Measurements from ENCODE around the gene ACTA2. TPM values are rescaled to one million over a fixed set of nuclear protein-coding genes. Genes with fewer than 3 reads are reported as not detected.

ACTA2 gene
- total RNA-seq, 1 donor from 2014 or later, result 2.4 TPM

DNA sequence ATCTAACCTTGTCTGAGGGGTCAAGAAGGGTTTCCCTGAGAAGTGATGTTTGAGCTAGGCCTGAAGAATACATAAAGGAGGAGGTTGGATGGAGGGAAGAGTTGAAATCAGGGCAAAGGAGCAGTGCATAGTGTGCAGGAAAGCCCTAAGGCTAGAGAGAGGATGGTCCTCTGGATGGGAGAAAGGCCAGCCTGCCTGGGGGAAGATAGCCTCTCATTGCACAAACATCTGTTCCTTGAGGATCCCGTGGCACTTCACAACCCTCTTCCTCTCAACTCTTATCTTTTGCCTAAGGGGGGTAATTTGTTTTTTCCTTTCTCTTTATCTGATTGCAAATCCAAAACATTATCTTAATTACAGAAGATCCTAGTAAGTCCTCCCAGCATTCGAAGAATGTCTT is 36.8 kb downstream of the ACTA2 start:
- H3K4me3 Mint-ChIP-seq, result no peak overlapping the region
- ChIA-PET POLR2A (no interaction called here), CTCF (interaction anchor here (1.2 kb wide), 1 partner anchor 80 kb away, joined by 3 read pairs; no protein-coding TSS in a partner anchor)
- peaks cover 80% of the 10 kb centered on the region for H3K36me3 Mint-ChIP-seq (ENCODE audit: low read depth)
- H3K9me3 Mint-ChIP-seq, result no peaks in the 10 kb centered on the region
- no peak for TF ChIP-seq CTCF (IDR thresholded peaks at IDR 0.05)
- DNase-seq (no peak), ATAC-seq (ENCODE audit: low read depth) (no peak)
- no peaks in the 10 kb centered on the region for H3K27me3 Mint-ChIP-seq
- no peak overlapping the region for H3K27ac Mint-ChIP-seq
- H3K4me1 Mint-ChIP-seq, result no peaks in the 10 kb centered on the region
- intact Hi-C loops (cut with micrococcal nuclease), result no loop called here

- Mint-ChIP-seq H3K4me3 (no peak overlapping the region), H3K36me3 (ENCODE audit: low read depth) (peaks cover 79% of the 10 kb centered on the region), H3K27me3 (no peaks in the 10 kb centered on the region), H3K4me1 (no peaks in the 10 kb centered on the region), H3K27ac (no peak overlapping the region), H3K9me3 (no peaks in the 10 kb centered on the region)
- CTCF ChIA-PET, result no interaction called here
- ATAC-seq (ENCODE audit: low read depth) (no peak), DNase-seq (no peak)
- POLR2A ChIA-PET, result no interaction called here
- TF ChIP-seq CTCF (IDR thresholded peaks at IDR 0.05), result no peak
- intact Hi-C loops (cut with micrococcal nuclease), result no loop called here
Observed at GRCh38 chr10:88913788-88914187, 38.8 kb downstream of the ACTA2 start.

DNA sequence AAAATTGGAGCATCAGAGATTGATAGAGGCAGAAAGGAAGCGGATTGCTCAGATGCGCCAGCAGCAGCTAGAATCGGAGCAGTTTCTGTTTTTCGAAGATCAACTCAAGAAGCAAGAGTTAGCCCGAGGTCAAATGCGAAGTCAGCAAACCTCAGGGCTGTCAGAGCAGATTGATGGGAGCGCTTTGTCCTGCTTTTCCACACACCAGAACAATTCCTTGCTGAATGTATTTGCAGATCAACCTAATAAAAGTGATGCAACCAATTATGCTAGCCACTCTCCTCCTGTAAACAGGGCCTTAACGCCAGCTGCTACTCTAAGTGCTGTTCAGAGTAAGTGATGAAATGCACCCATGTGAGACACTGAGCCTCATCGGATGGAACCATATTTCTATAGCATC is 39.4 kb downstream of the ACTA2 start:
- Mint-ChIP-seq H3K27me3 (no peaks in the 10 kb centered on the region), H3K4me1 (no peaks in the 10 kb centered on the region), H3K4me3 (no peak overlapping the region), H3K27ac (peak overlapping the region; percentile 41), H3K36me3 (ENCODE audit: low read depth) (peaks cover 80% of the 10 kb centered on the region), H3K9me3 (no peaks in the 10 kb centered on the region)
- intact Hi-C loops (cut with micrococcal nuclease), result no loop called here
- DNase-seq (no peak), ATAC-seq (ENCODE audit: low read depth) (no peak)
- ChIA-PET POLR2A (no interaction called here), CTCF (no interaction called here)
- no peak for TF ChIP-seq CTCF (IDR thresholded peaks at IDR 0.05)

- CTCF ChIA-PET, result interaction anchor here (1.0 kb wide), 1 partner anchor 22 kb away, joined by 3 read pairs; no protein-coding TSS in a partner anchor
- intact Hi-C loops (cut with micrococcal nuclease), result no loop called here
- Mint-ChIP-seq H3K27me3 (no peaks in the 10 kb centered on the region), H3K4me3 (no peak overlapping the region), H3K4me1 (no peaks in the 10 kb centered on the region), H3K27ac (no peak overlapping the region), H3K36me3 (ENCODE audit: low read depth) (peaks cover 77% of the 10 kb centered on the region), H3K9me3 (no peaks in the 10 kb centered on the region)
- no peak for DNase-seq
- POLR2A ChIA-PET, result no interaction called here
- TF ChIP-seq CTCF (IDR thresholded peaks at IDR 0.05), result no peak
- ATAC-seq (ENCODE audit: low read depth), result no peak
Observed at GRCh38 chr10:88911851-88912250, 40.7 kb downstream of the ACTA2 start.

- intact Hi-C loops (cut with micrococcal nuclease), result no loop called here
- Mint-ChIP-seq H3K4me1 (no peaks in the 10 kb centered on the region), H3K4me3 (no peak overlapping the region), H3K27me3 (no peaks in the 10 kb centered on the region), H3K36me3 (ENCODE audit: low read depth) (peaks cover 77% of the 10 kb centered on the region), H3K9me3 (no peaks in the 10 kb centered on the region), H3K27ac (no peak overlapping the region)
- no peak for DNase-seq
- no peak for TF ChIP-seq CTCF (IDR thresholded peaks at IDR 0.05)
- ChIA-PET CTCF (interaction anchor here (1.0 to 1.3 kb wide), 2 partner anchors 23 to 75 kb away, joined by 3 read pairs; no protein-coding TSS in a partner anchor), POLR2A (interaction anchor here (1.4 kb wide), 1 partner anchor 31 kb away, joined by 4 read pairs; the partner anchor contains the start of gene STAMBPL1)
- ATAC-seq (ENCODE audit: low read depth), result no peak
Observed at GRCh38 chr10:88911116-88911515, 41.5 kb downstream of the ACTA2 start.

Data from activated B cell treated with CpG ODN at 0.5 μM for 24 hours (primary cell).